ENCODE results near the gene THRA.

Gene THRA

GRCh38 chr17:40022961-40023541 lies 39.7 kb upstream of the THRA start:
- no peak for TF ChIP-seq GATA2 (IDR thresholded peaks at IDR 0.05; ENCODE audit: low read depth, low read length)
- TF ChIP-seq GATA3 (IDR thresholded peaks at IDR 0.05; ENCODE audit: low read depth, low read length), result no peak

GRCh38 chr17:40023590-40024292 lies 39.0 kb upstream of the THRA start:
- TF ChIP-seq GATA2 (IDR thresholded peaks at IDR 0.05; ENCODE audit: low read depth, low read length) (no peak), GATA3 (IDR thresholded peaks at IDR 0.05; ENCODE audit: low read depth, low read length) (no peak)

GRCh38 chr17:40024901-40025300 lies 37.9 kb upstream of the THRA start:
- TF ChIP-seq GATA3 (IDR thresholded peaks at IDR 0.05; ENCODE audit: low read depth, low read length) (no peak), GATA2 (IDR thresholded peaks at IDR 0.05; ENCODE audit: low read depth, low read length) (no peak)

GRCh38 chr17:40025559-40025958 lies 37.2 kb upstream of the THRA start:
- no peak for TF ChIP-seq GATA3 (IDR thresholded peaks at IDR 0.05; ENCODE audit: low read depth, low read length)
- no peak for TF ChIP-seq GATA2 (IDR thresholded peaks at IDR 0.05; ENCODE audit: low read depth, low read length)

- TF ChIP-seq GATA2 (IDR thresholded peaks at IDR 0.05; ENCODE audit: low read depth, low read length) (no peak), GATA3 (IDR thresholded peaks at IDR 0.05; ENCODE audit: low read depth, low read length) (no peak)
These were observed 36.6 kb upstream of the THRA start for GRCh38 chr17:40025991-40026815.

- TF ChIP-seq GATA2 (IDR thresholded peaks at IDR 0.05; ENCODE audit: low read depth, low read length), result no peak
- no peak for TF ChIP-seq GATA3 (IDR thresholded peaks at IDR 0.05; ENCODE audit: low read depth, low read length)
These were observed 35.8 kb upstream of the THRA start for GRCh38 chr17:40026816-40027613.

- TF ChIP-seq GATA2 (IDR thresholded peaks at IDR 0.05; ENCODE audit: low read depth, low read length) (no peak), GATA3 (IDR thresholded peaks at IDR 0.05; ENCODE audit: low read depth, low read length) (no peak)
These were observed 35.2 kb upstream of the THRA start for GRCh38 chr17:40027614-40028012.

- TF ChIP-seq GATA2 (IDR thresholded peaks at IDR 0.05; ENCODE audit: low read depth, low read length) (no peak), GATA3 (IDR thresholded peaks at IDR 0.05; ENCODE audit: low read depth, low read length) (no peak)
These were observed 34.2 kb upstream of the THRA start for GRCh38 chr17:40028595-40028994.

GRCh38 chr17:40031706-40032105 lies 31.1 kb upstream of the THRA start:
- no peak for TF ChIP-seq GATA2 (IDR thresholded peaks at IDR 0.05; ENCODE audit: low read depth, low read length)
- TF ChIP-seq GATA3 (IDR thresholded peaks at IDR 0.05; ENCODE audit: low read depth, low read length), result no peak

- TF ChIP-seq GATA3 (IDR thresholded peaks at IDR 0.05; ENCODE audit: low read depth, low read length) (no peak), GATA2 (IDR thresholded peaks at IDR 0.05; ENCODE audit: low read depth, low read length) (no peak)
These were observed 30.1 kb upstream of the THRA start for GRCh38 chr17:40032322-40033320.

GRCh38 chr17:40033339-40033738 lies 29.4 kb upstream of the THRA start:
- no peak for TF ChIP-seq GATA2 (IDR thresholded peaks at IDR 0.05; ENCODE audit: low read depth, low read length)
- TF ChIP-seq GATA3 (IDR thresholded peaks at IDR 0.05; ENCODE audit: low read depth, low read length), result no peak

GRCh38 chr17:40034426-40035161 lies 28.2 kb upstream of the THRA start:
- TF ChIP-seq GATA2 (IDR thresholded peaks at IDR 0.05; ENCODE audit: low read depth, low read length) (no peak), GATA3 (IDR thresholded peaks at IDR 0.05; ENCODE audit: low read depth, low read length) (no peak)
